GM10248 (cell line): ENCODE results near the gene PRDM2.
"Not testable (repeated sequence)": the region's sequence is repeated elsewhere in the genome, so short reads cannot be mapped to it uniquely, and the experiment has no call there.

ENCODE experiments used
- CTCF ChIA-PET: fragments of 300-600 bp; sonication (Branson Sonifier 250); formaldehyde crosslinking; extraction: SDS; loops from one replicate; lab custom pipeline; 2021; ENCODE audit warnings: antibody characterized with exemption; lab: Yijun Ruan, JAX
- POLR2A ChIA-PET: fragments of 350-650 bp; sonication (Branson Sonifier 250); formaldehyde crosslinking; extraction: SDS; loops from one replicate; lab custom pipeline; 2020; ENCODE audit warnings: antibody characterized with exemption; lab: Yijun Ruan, JAX
- DNase-seq: peaks from one replicate; pipeline ENCODE4 v3.0.0; 2012; ENCODE audit errors: extremely low spot score
- TF ChIP-seq, protein P1 (sequence below): IDR thresholded peaks from 2 replicates; pipeline ENCODE4 v1.5.1; 2012; ENCODE audit warnings: mild to moderate bottlenecking, low read depth; ENCODE audit errors: extremely low read depth, missing control alignments, control extremely low read depth

The PRDM2 gene

DNA sequence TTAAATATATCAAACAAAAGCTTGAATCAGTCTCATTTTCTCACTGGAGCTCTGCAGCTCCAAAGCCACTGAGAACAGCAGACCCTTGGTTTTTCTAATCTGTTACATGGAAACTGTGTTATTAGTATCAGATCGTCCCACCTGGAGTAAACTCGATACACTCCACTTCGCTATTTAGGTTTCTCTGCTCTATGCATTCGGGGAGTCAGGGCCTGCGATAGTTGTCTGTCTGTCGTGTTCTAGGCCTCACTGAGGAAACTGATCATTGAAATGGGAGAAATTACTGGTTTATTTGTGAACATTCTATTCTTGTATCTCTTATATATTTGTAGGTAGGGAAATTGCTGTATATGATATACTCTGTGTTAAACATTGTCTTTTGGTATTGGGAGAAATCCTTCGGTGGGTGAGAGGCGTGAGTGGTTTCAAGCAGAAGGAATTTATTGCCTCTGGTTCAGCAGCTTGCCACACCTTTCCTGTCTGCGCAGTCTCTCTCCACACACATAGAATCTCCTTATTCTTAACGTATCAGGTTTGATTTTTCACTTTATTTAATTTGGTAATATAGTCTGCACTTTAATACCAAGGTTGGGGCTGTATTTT is 8.5 kb downstream of the PRDM2 start:
- TF ChIP-seq, protein P1, sequence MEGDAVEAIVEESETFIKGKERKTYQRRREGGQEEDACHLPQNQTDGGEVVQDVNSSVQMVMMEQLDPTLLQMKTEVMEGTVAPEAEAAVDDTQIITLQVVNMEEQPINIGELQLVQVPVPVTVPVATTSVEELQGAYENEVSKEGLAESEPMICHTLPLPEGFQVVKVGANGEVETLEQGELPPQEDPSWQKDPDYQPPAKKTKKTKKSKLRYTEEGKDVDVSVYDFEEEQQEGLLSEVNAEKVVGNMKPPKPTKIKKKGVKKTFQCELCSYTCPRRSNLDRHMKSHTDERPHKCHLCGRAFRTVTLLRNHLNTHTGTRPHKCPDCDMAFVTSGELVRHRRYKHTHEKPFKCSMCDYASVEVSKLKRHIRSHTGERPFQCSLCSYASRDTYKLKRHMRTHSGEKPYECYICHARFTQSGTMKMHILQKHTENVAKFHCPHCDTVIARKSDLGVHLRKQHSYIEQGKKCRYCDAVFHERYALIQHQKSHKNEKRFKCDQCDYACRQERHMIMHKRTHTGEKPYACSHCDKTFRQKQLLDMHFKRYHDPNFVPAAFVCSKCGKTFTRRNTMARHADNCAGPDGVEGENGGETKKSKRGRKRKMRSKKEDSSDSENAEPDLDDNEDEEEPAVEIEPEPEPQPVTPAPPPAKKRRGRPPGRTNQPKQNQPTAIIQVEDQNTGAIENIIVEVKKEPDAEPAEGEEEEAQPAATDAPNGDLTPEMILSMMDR = no peak
- POLR2A ChIA-PET = interaction anchor here (0.5 kb wide), 1 partner anchor 1883 kb away, joined by 3 read pairs; no protein-coding TSS in a partner anchor
- no peak for DNase-seq
- CTCF ChIA-PET = interaction anchor here (1.2 to 17.6 kb wide), 2 partner anchors 10 to 18 kb away, joined by 3 to 256 read pairs; no protein-coding TSS in a partner anchor

DNA sequence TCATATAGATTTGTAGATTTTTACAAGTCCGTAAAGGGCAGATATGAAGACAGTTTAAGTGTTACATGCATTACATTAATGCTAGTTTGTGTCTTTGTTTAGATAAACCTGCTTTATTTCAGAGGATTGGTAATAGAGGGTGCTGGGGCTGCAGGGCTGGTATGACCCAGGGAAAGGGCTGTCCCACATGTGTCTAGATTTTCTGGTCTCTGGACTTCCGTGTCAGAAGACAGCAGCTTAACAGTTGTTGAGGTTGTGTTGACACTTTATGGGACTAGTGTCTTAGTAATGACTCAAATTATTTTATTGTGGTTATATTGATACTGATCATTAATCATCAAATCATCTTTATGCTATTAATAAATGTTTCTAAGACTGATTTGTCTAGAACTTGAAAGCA is 10.1 kb downstream of the PRDM2 start:
- TF ChIP-seq, protein P1 = no peak
- no peak for DNase-seq
- ChIA-PET POLR2A (interaction anchor here (0.8 kb wide), 1 partner anchor 23 kb away, joined by 3 read pairs; no protein-coding TSS in a partner anchor), CTCF (interaction anchor here (17.6 kb wide), 1 partner anchor 16 kb away, joined by 256 read pairs; no protein-coding TSS in a partner anchor)

- ChIA-PET CTCF (interaction anchor here (1.2 to 17.6 kb wide), 5 partner anchors 9 to 32 kb away, joined by 3 to 256 read pairs (median 4); no protein-coding TSS in a partner anchor), POLR2A (no interaction called here)
- DNase-seq = no peak
- TF ChIP-seq, protein P1 = no peak
Measured at GRCh38 chr1:13714851-13715250, 14.9 kb downstream of the PRDM2 start.

DNA sequence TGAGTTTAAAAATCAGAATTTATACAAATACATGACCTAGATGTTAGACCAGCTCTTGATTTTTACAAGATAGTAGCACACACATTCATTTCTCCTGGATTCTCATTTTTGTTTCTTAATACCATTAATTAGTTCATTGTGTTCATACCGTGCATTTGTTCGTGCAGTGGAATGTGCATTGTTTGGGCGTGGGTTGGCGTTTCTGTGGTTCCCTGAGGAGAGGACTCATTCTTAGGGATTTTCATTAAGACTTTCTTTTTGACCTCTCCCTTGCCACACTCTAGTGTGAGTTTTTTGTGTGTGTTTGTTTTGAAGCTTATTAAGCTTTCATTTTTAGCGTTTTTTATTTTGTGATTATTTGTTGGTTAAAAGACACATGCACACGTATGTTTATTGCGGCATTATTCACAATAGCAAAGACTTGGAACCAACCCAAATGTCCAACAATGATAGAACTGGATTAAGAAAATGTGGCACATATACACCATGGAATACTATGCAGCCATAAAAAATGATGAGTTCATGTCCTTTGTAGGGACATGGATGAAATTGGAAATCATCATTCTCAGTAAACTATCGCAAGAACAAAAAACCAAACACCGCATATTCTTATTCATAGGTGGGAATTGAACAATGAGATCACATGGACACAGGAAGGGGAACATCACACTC is 15.8 kb downstream of the PRDM2 start:
- CTCF ChIA-PET = interaction anchor here (1.2 to 17.6 kb wide), 5 partner anchors 10 to 31 kb away, joined by 3 to 256 read pairs (median 4); no protein-coding TSS in a partner anchor
- POLR2A ChIA-PET, DNase-seq: not testable (repeated sequence)

- TF ChIP-seq, protein P1 = no peak
- ChIA-PET CTCF (interaction anchor here (1.4 to 15.1 kb wide), 2 partner anchors 8 to 14 kb away, joined by 3 to 256 read pairs; no protein-coding TSS in a partner anchor), POLR2A (no interaction called here)
- no peak for DNase-seq
Measured at GRCh38 chr1:13722808-13723360, 22.9 kb downstream of the PRDM2 start.

GRCh38 chr1:13723810-13724209 is 23.8 kb downstream of the PRDM2 start:
- ChIA-PET CTCF (interaction anchor here (3.0 to 15.1 kb wide), 3 partner anchors 12 to 59 kb away, joined by 11 to 256 read pairs (median 49); no protein-coding TSS in a partner anchor), POLR2A (no interaction called here)
- DNase-seq = no peak
- TF ChIP-seq, protein P1 = no peak
